HG02678 (cell line): ENCODE data around the gene GATM.
"Not testable (repeated sequence)": the region's sequence is repeated elsewhere in the genome, so short reads cannot be mapped to it uniquely, and the experiment has no call there.

ENCODE experiments used
- ATAC-seq: cut with Tn5 transposase; IDR thresholded peaks from one replicate; pipeline ENCODE4 v1.9.1; 2021; ENCODE audit warnings: mild to moderate bottlenecking, moderate library complexity; ENCODE audit not compliant: unreplicated experiment

GATM gene

GRCh38 chr15:45391746-45392583 lies 13.6 kb upstream of the GATM start:
- peak; percentile 93 for ATAC-seq

GRCh38 chr15:45389351-45389750 lies 11.0 kb upstream of the GATM start:
- no peak for ATAC-seq

- ATAC-seq, result no peak
Observed at GRCh38 chr15:45387380-45388007, 9.2 kb upstream of the GATM start.

GRCh38 chr15:45386974-45387373 lies 8.6 kb upstream of the GATM start:
- no peak for ATAC-seq

- ATAC-seq, result no peak
Observed at GRCh38 chr15:45386420-45386819, 8.1 kb upstream of the GATM start.

- ATAC-seq, result no peak
Observed at GRCh38 chr15:45385590-45385989, 7.2 kb upstream of the GATM start.

- no peak for ATAC-seq
Observed at GRCh38 chr15:45384700-45385099, 6.4 kb upstream of the GATM start.

GRCh38 chr15:45378913-45379262 lies 544 bp upstream of the GATM start:
- no peak for ATAC-seq

GRCh38 chr15:45377609-45378148 lies 665 bp downstream of the GATM start:
- peak; percentile 32 for ATAC-seq

- no peak for ATAC-seq
Observed at GRCh38 chr15:45376967-45377608, 1.3 kb downstream of the GATM start.

GRCh38 chr15:45376300-45376928 lies 1.9 kb downstream of the GATM start:
- no peak for ATAC-seq

- ATAC-seq, result no peak
Observed at GRCh38 chr15:45375836-45376235, 2.5 kb downstream of the GATM start.

GRCh38 chr15:45373976-45374375 lies 4.4 kb downstream of the GATM start:
- no peak for ATAC-seq

GRCh38 chr15:45372041-45372995 lies 6.0 kb downstream of the GATM start:
- ATAC-seq, result no peak

- no peak for ATAC-seq
Observed at GRCh38 chr15:45371546-45371945, 6.8 kb downstream of the GATM start.

GRCh38 chr15:45370042-45370441 lies 8.3 kb downstream of the GATM start:
- not testable (repeated sequence) for ATAC-seq

GRCh38 chr15:45367222-45367621 lies 11.1 kb downstream of the GATM start:
- not testable (repeated sequence) for ATAC-seq

- ATAC-seq, result no peak
Observed at GRCh38 chr15:45364271-45364670, 14.1 kb downstream of the GATM start.

GRCh38 chr15:45363801-45364200 lies 14.5 kb downstream of the GATM start:
- ATAC-seq, result no peak

GRCh38 chr15:45363334-45363733 lies 15.0 kb downstream of the GATM start:
- ATAC-seq, result no peak
